Neural cell (in vitro differentiated cells): ENCODE data around the gene TBC1D9.

Experiments
- CTCF ChIP-seq: fragments of 450-650 bp; IDR thresholded peaks from 2 replicates; pipeline ENCODE4 v1.5.1; 2014; ENCODE audit warnings: antibody characterized with exemption, mild to moderate bottlenecking, moderate library complexity; ENCODE audit not compliant: poor library complexity, severe bottlenecking
- SMC3 ChIP-seq: fragments of 450-650 bp; conservative IDR thresholded peaks from 2 replicates; pipeline ENCODE4 v1.6.1; 2014; ENCODE audit warnings: antibody characterized with exemption, mild to moderate bottlenecking, moderate library complexity; ENCODE audit not compliant: poor library complexity

GRCh38 chr4:140668111-140668510 lies 88.1 kb downstream of the TBC1D9 start:
- no peak for TF ChIP-seq CTCF
- no peak for TF ChIP-seq SMC3
